HepG2 (cell line): Measurements from ENCODE around the gene ADAM8. TPM values are rescaled to one million over a fixed set of nuclear protein-coding genes. Genes with fewer than 3 reads are reported as not detected.

ENCODE experiments used
- BRD4 ChIP-seq: sonication (generic); formaldehyde crosslinking; IDR thresholded peaks from 2 replicates; pipeline ENCODE4 v1.4.0; 2020; ENCODE audit warnings: missing genetic modification reagents
- CEBPB ChIP-seq: IDR thresholded peaks from 2 replicates; pipeline ENCODE4 v1.6.1; 2011; ENCODE audit warnings: low read depth, low read length, improper control_type of control experiment, borderline replicate concordance
- HCFC1 ChIP-seq: fragments of 150-350 bp; IDR thresholded peaks from 2 replicates; pipeline ENCODE4 v1.6.1; 2014; ENCODE audit warnings: low read depth, low read length
- HHEX ChIP-seq: IDR thresholded peaks from 2 replicates; pipeline ENCODE4 v1.6.1; 2016; ENCODE audit warnings: control low read depth
- HNRNPK ChIP-seq: fragments of 200-400 bp; formaldehyde crosslinking; IDR thresholded peaks from 2 replicates; pipeline ENCODE4 v1.6.1; 2018; ENCODE audit warnings: low read length, low read depth, moderate library complexity, mild to moderate bottlenecking; ENCODE audit not compliant: poor library complexity, severe bottlenecking
- PLRG1 ChIP-seq: fragments of 450-650 bp; conservative IDR thresholded peaks from 2 replicates; pipeline ENCODE4 v1.6.1; 2016
- PTBP1 ChIP-seq: fragments of 200-400 bp; formaldehyde crosslinking; IDR thresholded peaks from 2 replicates; pipeline ENCODE4 v1.6.1; 2018; ENCODE audit warnings: low read length, low read depth; ENCODE audit not compliant: poor library complexity, severe bottlenecking
- RBAK ChIP-seq: sonication (generic); formaldehyde crosslinking; IDR thresholded peaks from 2 replicates; pipeline ENCODE4 v1.5.1; 2020; ENCODE audit warnings: mild to moderate bottlenecking, missing genetic modification reagents
- SAFB2 ChIP-seq: sonication (generic); formaldehyde crosslinking; IDR thresholded peaks from 2 replicates; pipeline ENCODE4 v1.5.1; 2020; ENCODE audit warnings: missing genetic modification reagents, low read depth, mild to moderate bottlenecking, borderline replicate concordance
- SALL1 ChIP-seq: sonication (generic); formaldehyde crosslinking; IDR thresholded peaks from 2 replicates; pipeline ENCODE4 v1.8.0; 2022; ENCODE audit warnings: mild to moderate bottlenecking, missing genetic modification reagents
- SOX6 ChIP-seq, 2 experiments: fragments of 450-650 bp in 1 of 2; sonication (generic) in 1 of 2; formaldehyde crosslinking in 1 of 2; IDR thresholded peaks; 2 replicates each; pipeline versions ENCODE4 v1.4.0 to v1.6.1; 2017 to 2020; ENCODE audit warnings: antibody characterized with exemption in 1 of 2, mild to moderate bottlenecking in 1 of 2, missing genetic modification reagents in 1 of 2
- TAF15 ChIP-seq: fragments of 200-400 bp; formaldehyde crosslinking; IDR thresholded peaks from one replicate; pipeline ENCODE4 v1.6.1; 2018; ENCODE audit warnings: mild to moderate bottlenecking, low read depth, low read length; ENCODE audit not compliant: poor library complexity, severe bottlenecking
- XRCC5 ChIP-seq: fragments of 200-400 bp; formaldehyde crosslinking; optimal IDR thresholded peaks from 2 replicates; pipeline ENCODE3; 2017; ENCODE audit warnings: mild to moderate bottlenecking, low read length
- ZBTB42 ChIP-seq: sonication (generic); formaldehyde crosslinking; IDR thresholded peaks from 2 replicates; pipeline ENCODE4 v1.5.0; 2020; ENCODE audit warnings: mild to moderate bottlenecking, missing genetic modification reagents
- ZBTB7B ChIP-seq: sonication (generic); formaldehyde crosslinking; IDR thresholded peaks from 2 replicates; pipeline ENCODE4 v1.4.0; 2020; ENCODE audit warnings: missing genetic modification reagents
- ZEB1 ChIP-seq: IDR thresholded peaks from 2 replicates; pipeline ENCODE4 v1.6.1; 2012; ENCODE audit warnings: mild to moderate bottlenecking, low read depth, inconsistent platforms; ENCODE audit not compliant: insufficient replicate concordance
- ZFP36 ChIP-seq: fragments of 150-350 bp; IDR thresholded peaks from 2 replicates; pipeline ENCODE4 v1.6.1; 2018; ENCODE audit warnings: borderline replicate concordance, low read length, low read depth; ENCODE audit not compliant: partially characterized antibody
- ZFP90 ChIP-seq: sonication (generic); formaldehyde crosslinking; IDR thresholded peaks from 2 replicates; pipeline ENCODE4 v1.8.0; 2022; ENCODE audit warnings: missing genetic modification reagents, mild to moderate bottlenecking, inconsistent platforms, borderline replicate concordance
- ZIK1 ChIP-seq: sonication (generic); formaldehyde crosslinking; IDR thresholded peaks from 2 replicates; pipeline ENCODE4 v1.5.0; 2020; ENCODE audit warnings: mild to moderate bottlenecking, low read depth, missing genetic modification reagents, borderline replicate concordance
- ZNF20 ChIP-seq: sonication (generic); formaldehyde crosslinking; IDR thresholded peaks from 2 replicates; pipeline ENCODE4 v1.4.0; 2020; ENCODE audit warnings: mild to moderate bottlenecking, moderate library complexity, missing genetic modification reagents
- ZNF205 ChIP-seq: IDR thresholded peaks from 2 replicates; pipeline ENCODE4 v1.6.1; 2018; ENCODE audit warnings: missing biosample characterization, missing genetic modification reagents
- ZNF530 ChIP-seq: sonication (generic); formaldehyde crosslinking; IDR thresholded peaks from 2 replicates; pipeline ENCODE4 v1.5.0; 2020; ENCODE audit warnings: low read depth, mild to moderate bottlenecking, missing genetic modification reagents
- ZSCAN21 ChIP-seq: sonication (generic); formaldehyde crosslinking; IDR thresholded peaks from 2 replicates; pipeline ENCODE4 v1.8.0; 2022; ENCODE audit warnings: mild to moderate bottlenecking, missing genetic modification reagents, moderate library complexity, borderline replicate concordance
- polyA plus RNA-seq, 8 experiments: library from polyadenylated mRNA; depleted of rRNA in 3 of 8; stranded (reverse) in 7 of 8; unstranded in 1 of 8; fragments of >200 nt; fragmentation: Illumina TruSeq in 4 of 8; extraction: Trizol in 4 of 8; gene quantifications; 2 replicates each; pipeline versions ENCODE4 v1.2.1 to v1.2.3, GENCODE V29; 2011 to 2016; ENCODE audit warnings: low read depth in 4 of 8, missing spikeins in 1 of 8, mixed read lengths in 1 of 8; ENCODE audit not compliant: insufficient read depth in 1 of 8
- total RNA-seq, 5 experiments: library from RNA; depleted of rRNA; stranded (reverse); fragments of >200 nt; fragmentation: Illumina TruSeq; extraction: Trizol; gene quantifications; 2 replicates each; pipeline ENCODE4 v1.2.3, GENCODE V29; 2016; ENCODE audit warnings: low read depth in 1 of 5
- TF ChIP-seq, protein P1 (sequence below): sonication (generic); formaldehyde crosslinking; IDR thresholded peaks from 2 replicates; pipeline ENCODE4 v1.9.0; 2021; ENCODE audit warnings: missing genetic modification reagents, borderline replicate concordance

The ADAM8 gene
- total and polyA plus RNA-seq, 2 of the 13 experiments (the other 11 are each of a cell fraction or from before 2014, with no cell fraction given) = 0.24 to 0.93 TPM

DNA sequence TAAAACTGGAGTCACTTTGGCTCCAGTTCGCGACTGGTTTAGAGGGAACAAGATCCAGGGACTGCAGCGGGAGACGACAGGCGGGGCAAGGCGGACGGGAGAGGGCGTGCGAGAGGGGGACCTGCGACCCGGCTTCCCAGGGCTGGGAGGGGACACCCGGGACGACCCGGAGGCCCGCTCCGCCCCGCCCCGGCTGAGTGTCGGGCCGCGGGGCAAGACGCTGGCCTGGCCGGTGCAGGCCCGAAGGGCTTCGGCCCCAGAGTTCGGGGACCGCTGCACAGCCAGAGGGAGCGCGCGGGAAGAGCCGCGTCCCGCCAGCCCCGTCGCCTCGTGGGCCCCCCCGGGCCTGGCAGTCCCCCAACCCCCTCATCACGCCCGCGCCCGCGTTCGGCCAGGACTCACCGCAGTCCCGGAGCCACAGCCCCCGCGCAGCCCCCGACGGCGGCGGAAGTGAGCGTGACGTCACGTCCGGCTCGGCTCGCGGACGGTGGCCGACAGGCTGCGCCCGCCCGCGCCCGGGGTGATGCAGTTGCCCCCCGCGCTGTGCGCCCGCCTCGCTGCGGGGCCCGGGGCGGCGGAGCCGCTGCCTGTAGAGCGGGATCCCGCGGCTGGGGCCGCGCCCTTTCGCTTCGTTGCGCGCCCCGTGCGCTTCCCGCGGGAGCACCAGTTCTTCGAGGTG is 31.9 kb upstream of the ADAM8 start, which contains the start of the genes TUBGCP2 and ZNF511 (continued):
- TF ChIP-seq, protein P1, sequence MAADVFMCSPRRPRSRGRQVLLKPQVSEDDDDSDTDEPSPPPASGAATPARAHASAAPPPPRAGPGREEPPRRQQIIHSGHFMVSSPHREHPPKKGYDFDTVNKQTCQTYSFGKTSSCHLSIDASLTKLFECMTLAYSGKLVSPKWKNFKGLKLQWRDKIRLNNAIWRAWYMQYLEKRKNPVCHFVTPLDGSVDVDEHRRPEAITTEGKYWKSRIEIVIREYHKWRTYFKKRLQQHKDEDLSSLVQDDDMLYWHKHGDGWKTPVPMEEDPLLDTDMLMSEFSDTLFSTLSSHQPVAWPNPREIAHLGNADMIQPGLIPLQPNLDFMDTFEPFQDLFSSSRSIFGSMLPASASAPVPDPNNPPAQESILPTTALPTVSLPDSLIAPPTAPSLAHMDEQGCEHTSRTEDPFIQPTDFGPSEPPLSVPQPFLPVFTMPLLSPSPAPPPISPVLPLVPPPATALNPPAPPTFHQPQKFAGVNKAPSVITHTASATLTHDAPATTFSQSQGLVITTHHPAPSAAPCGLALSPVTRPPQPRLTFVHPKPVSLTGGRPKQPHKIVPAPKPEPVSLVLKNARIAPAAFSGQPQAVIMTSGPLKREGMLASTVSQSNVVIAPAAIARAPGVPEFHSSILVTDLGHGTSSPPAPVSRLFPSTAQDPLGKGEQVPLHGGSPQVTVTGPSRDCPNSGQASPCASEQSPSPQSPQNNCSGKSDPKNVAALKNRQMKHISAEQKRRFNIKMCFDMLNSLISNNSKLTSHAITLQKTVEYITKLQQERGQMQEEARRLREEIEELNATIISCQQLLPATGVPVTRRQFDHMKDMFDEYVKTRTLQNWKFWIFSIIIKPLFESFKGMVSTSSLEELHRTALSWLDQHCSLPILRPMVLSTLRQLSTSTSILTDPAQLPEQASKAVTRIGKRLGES (CRISPR knock-in tag) = no peak
- TF ChIP-seq ZBTB42 (CRISPR knock-in tag) (no peak), XRCC5 (no peak), ZNF205 (CRISPR knock-in tag) (no peak), ZEB1 (no peak), BRD4 (no peak), ZNF530 (CRISPR knock-in tag) (no peak), ZSCAN21 (CRISPR knock-in tag) (peak; percentile 57; the same call in 1 of the 2 replicates), PLRG1 (no peak), CEBPB (no peak), SALL1 (peak; percentile 61), SAFB2 (CRISPR knock-in tag) (peak; percentile 83; the same call in 1 of the 2 replicates), HNRNPK (peak; percentile 69), TAF15 (no peak), SOX6 (IDR thresholded peaks at IDR 0.05) (no peak), SOX6 (CRISPR knock-in tag; IDR thresholded peaks at IDR 0.05) (no peak), HHEX (CRISPR knock-in tag) (no peak), RBAK (CRISPR knock-in tag) (no peak), ZNF20 (CRISPR knock-in tag) (no peak), ZBTB7B (CRISPR knock-in tag) (peak; percentile 53; the same call in 1 of the 2 replicates), ZIK1 (no peak), PTBP1 (no peak), ZFP90 (no peak), HCFC1 (peak; percentile 37; the same call in 1 of the 2 replicates), ZFP36 (no peak)
